Fibroblast of villous mesenchyme (primary cell): ENCODE data around the gene TPPP3. TPM values are rescaled to one million over a fixed set of nuclear protein-coding genes. Genes with fewer than 3 reads are reported as not detected.

Source experiments
- DNase-seq: peaks from one replicate; pipeline ENCODE4 v3.0.0-alpha.2; 2010; ENCODE audit warnings: low read depth
- H3K4me3 ChIP-seq: 2 replicates; pipeline ENCODE4 v1.5.1; 2011; ENCODE audit warnings: low read depth, mild to moderate bottlenecking, low read length
- CTCF ChIP-seq: IDR thresholded peaks from 2 replicates; pipeline ENCODE4 v1.5.1; 2012; ENCODE audit warnings: low read depth, mild to moderate bottlenecking, low read length; ENCODE audit not compliant: insufficient read depth
- total RNA-seq: library from RNA; depleted of rRNA; stranded (reverse); fragments of >200 nt; gene quantifications from 2 replicates; pipeline ENCODE4 v1.2.3, GENCODE V29; 2012

Gene TPPP3
- total RNA-seq, 1 donor: 0.86 TPM

GRCh38 chr16:67430977-67431774 lies 37.9 kb upstream of the TPPP3 start, which contains the start of gene HSD11B2:
Gene HSD11B2 (plus strand): TSS chr16:67431121. CDS start chr16:67431249, 128 bp downstream.
- H3K4me3 ChIP-seq: peak within 1 kb of the TSS; percentile 45
- TF ChIP-seq CTCF: no peak
- DNase-seq: peak; percentile 43

- TF ChIP-seq CTCF: no peak
- peak overlapping the region; percentile 44 for H3K4me3 ChIP-seq
- no peak for DNase-seq
Observed at GRCh38 chr16:67430504-67430976, 37.2 kb upstream of the TPPP3 start.

GRCh38 chr16:67429799-67430503 lies 36.7 kb upstream of the TPPP3 start:
- H3K4me3 ChIP-seq: peak overlapping the region; percentile 44
- TF ChIP-seq CTCF: no peak
- no peak for DNase-seq

- no peak for DNase-seq
- TF ChIP-seq CTCF: no peak
- no peak overlapping the region for H3K4me3 ChIP-seq
Observed at GRCh38 chr16:67429053-67429798, 35.9 kb upstream of the TPPP3 start.

GRCh38 chr16:67428146-67428731 lies 34.9 kb upstream of the TPPP3 start:
- DNase-seq: peak; percentile 71
- TF ChIP-seq CTCF: peak; percentile 96
- no peak overlapping the region for H3K4me3 ChIP-seq

GRCh38 chr16:67426950-67427349 lies 33.7 kb upstream of the TPPP3 start:
- DNase-seq: no peak
- no peak for TF ChIP-seq CTCF
- no peak overlapping the region for H3K4me3 ChIP-seq
